HG03439 (cell line): ENCODE results near the gene HINT1.

Experiments
- ATAC-seq: cut with Tn5 transposase; IDR thresholded peaks from one replicate; pipeline ENCODE4 v1.9.1; 2021; ENCODE audit warnings: mild to moderate bottlenecking, moderate library complexity; ENCODE audit not compliant: unreplicated experiment

Gene HINT1

GRCh38 chr5:131112424-131112823 lies 52.6 kb downstream of the HINT1 start:
- ATAC-seq: no peak

GRCh38 chr5:131110256-131110594 lies 54.8 kb downstream of the HINT1 start:
- no peak for ATAC-seq

DNA sequence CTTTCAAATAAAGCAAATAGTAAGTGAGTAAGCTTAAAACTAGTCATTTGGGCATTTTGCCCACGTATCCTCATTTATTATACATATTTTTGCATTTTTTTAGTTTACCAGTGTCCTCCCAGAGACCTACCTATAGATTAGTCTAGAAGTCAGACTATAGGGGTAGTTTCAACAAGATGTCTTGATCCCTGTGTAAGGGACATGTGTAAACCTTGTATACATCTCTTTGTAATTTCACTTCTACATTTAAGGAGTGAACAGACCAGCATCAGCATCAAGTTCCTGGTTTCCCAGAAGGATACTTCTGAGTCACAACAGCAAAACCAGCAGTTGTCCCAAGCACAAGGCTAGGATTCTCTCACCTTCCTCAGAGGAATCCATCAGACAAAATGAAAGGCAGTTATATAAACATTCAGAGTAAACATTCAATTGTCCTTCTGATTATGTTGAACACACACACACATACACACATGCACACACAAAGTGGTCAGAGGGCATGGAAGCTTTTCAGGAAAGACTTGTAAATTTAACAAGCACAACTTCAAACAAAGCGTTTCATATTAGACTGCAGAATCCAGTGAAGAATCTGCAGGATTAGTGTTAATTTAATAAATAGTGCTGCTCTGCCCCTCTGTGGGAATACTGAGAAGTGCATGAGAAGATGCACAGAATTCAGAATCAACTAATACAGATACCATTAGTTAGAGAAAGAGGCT lies 55.4 kb downstream of the HINT1 start:
- ATAC-seq: peak; percentile 77
